Epithelial cell of esophagus (primary cell): ENCODE data around the gene PSEN1.

Source experiments
- DNase-seq: peaks from one replicate; pipeline ENCODE4 v3.0.0; 2010; ENCODE audit warnings: low read depth
- H3K4me3 ChIP-seq: 2 replicates; pipeline ENCODE4 v1.5.1; 2011; ENCODE audit warnings: mild to moderate bottlenecking, low read length, control low read depth
- CTCF ChIP-seq: IDR thresholded peaks from 2 replicates; pipeline ENCODE4 v1.5.1; 2011; ENCODE audit warnings: low read depth, mild to moderate bottlenecking, low read length, control low read depth, inconsistent platforms; ENCODE audit not compliant: insufficient read depth; ENCODE audit errors: missing control alignments

The PSEN1 gene

GRCh38 chr14:73263606-73264005 is 127.3 kb downstream of the PSEN1 start:
- no peak for TF ChIP-seq CTCF
- H3K4me3 ChIP-seq = no peak overlapping the region
- no peak for DNase-seq

GRCh38 chr14:73264080-73264884 is 128.0 kb downstream of the PSEN1 start:
- DNase-seq = no peak
- no peak for TF ChIP-seq CTCF
- no peak overlapping the region for H3K4me3 ChIP-seq

GRCh38 chr14:73264885-73265720 is 128.8 kb downstream of the PSEN1 start:
- TF ChIP-seq CTCF = no peak
- no peak for DNase-seq
- H3K4me3 ChIP-seq = no peak overlapping the region

DNA sequence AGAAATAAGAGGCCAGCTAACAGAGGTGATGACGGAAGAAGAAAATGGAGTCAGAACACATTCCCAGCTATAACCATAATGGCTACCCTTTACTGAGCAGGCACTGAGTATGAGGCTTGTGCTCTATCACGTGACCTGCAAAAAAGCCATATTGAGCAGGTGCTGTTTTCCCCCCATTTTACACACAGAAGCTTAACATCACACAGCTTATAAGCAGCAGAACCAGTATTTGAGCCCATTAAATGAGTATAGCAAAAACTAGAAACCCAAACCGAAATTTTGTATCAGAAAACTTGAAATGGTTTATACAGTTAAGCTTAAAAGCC is 129.4 kb downstream of the PSEN1 start:
- H3K4me3 ChIP-seq = no peak overlapping the region
- DNase-seq = no peak
- no peak for TF ChIP-seq CTCF

DNA sequence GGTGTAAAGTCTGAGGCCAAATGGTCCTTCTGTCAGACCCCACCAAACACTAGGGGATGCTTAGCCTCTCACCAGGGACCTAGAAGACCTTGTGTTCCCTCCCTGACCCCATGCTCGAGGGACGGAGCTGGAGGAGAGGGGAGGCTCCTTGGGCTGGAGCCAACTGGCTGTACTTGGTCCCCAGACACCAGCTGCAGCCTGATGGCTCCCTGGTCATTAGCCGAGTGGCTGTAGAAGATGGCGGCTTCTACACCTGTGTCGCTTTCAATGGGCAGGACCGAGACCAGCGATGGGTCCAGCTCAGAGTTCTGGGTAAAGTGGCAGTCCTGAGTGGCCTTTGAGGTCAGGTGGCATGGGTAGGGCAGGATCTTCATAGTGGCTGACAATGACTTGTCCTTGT is 130.0 kb downstream of the PSEN1 start:
- TF ChIP-seq CTCF = no peak
- DNase-seq = no peak
- H3K4me3 ChIP-seq = no peak overlapping the region

DNA sequence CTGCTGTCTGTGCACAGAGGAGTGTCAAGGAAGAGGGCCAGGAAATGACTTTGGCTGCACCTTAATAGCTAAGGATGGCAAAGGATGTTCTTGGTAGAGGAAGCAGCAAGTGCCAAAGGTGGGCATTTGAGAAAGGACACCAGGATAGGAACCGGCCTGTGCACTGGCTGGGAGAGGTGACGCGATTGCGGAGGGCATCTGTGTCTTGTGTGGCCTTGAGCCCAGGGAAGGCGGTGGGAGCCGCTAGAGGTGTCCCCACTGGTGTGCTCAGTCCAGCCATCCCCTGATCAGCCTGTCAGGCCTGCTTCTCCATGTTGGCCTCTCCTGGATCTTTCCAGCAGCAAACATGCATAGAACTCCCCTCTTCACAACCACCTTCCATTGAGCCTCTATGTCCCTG is 131.2 kb downstream of the PSEN1 start:
- TF ChIP-seq CTCF = no peak
- DNase-seq = no peak
- H3K4me3 ChIP-seq = no peak overlapping the region
